HEK293 (cell line): Measurements from ENCODE around the gene PPP2R2B.

Source experiments
- CTCF ChIA-PET: fragments of 350-600 bp; formaldehyde crosslinking; extraction: SDS; loops from one replicate; lab custom pipeline; 2021; ENCODE audit warnings: antibody characterized with exemption; lab: Yijun Ruan, JAX
- POLR2A ChIA-PET: fragments of 300-600 bp; formaldehyde crosslinking; extraction: SDS; loops from one replicate; lab custom pipeline; 2020; ENCODE audit warnings: antibody characterized with exemption, inconsistent platforms; lab: Yijun Ruan, JAX
- H3K27ac ChIP-seq: fragments of 200-500 bp; sonication (Bioruptor generic); 2 replicates; pipeline ENCODE4 v1.5.1; 2014; ENCODE audit warnings: low read depth, low read length, control low read depth, inconsistent platforms; ENCODE audit errors: extremely low read depth
- H3K36me3 ChIP-seq, 2 experiments: fragments of 200-500 bp in 1 of 2; sonication (Bioruptor generic) in 1 of 2; 1 replicate in 1 of 2; 2 replicates in 1 of 2; pipeline ENCODE4 v1.5.1; 2014 to 2017; ENCODE audit warnings: inconsistent platforms in 2 of 2, low read length in 2 of 2; ENCODE audit not compliant: control insufficient read depth in 2 of 2, insufficient read depth in 1 of 2
- H3K4me1 ChIP-seq: fragments of 200-500 bp; sonication (Bioruptor generic); 2 replicates; pipeline ENCODE4 v1.5.1; 2014; ENCODE audit warnings: mild to moderate bottlenecking, low read length, inconsistent platforms; ENCODE audit not compliant: control insufficient read depth, insufficient read depth
- H3K4me3 ChIP-seq: 2 replicates; pipeline ENCODE4 v1.5.1; 2011; ENCODE audit warnings: low read depth, mild to moderate bottlenecking, control low read depth, low read length, moderate library complexity
- H3K9me3 ChIP-seq: fragments of 200-500 bp; sonication (Bioruptor generic); 2 replicates; pipeline ENCODE4 v1.5.1; 2014; ENCODE audit warnings: low read depth, low read length, inconsistent platforms; ENCODE audit not compliant: control insufficient read depth, insufficient read depth
- EGR2 ChIP-seq: fragments of 450-650 bp; formaldehyde crosslinking; IDR thresholded peaks from 2 replicates; pipeline ENCODE4 v1.5.1; 2016; ENCODE audit warnings: low read depth, missing biosample characterization, missing genetic modification characterization
- OSR2 ChIP-seq: fragments of 450-650 bp; formaldehyde crosslinking; IDR thresholded peaks from 2 replicates; pipeline ENCODE4 v1.5.1; 2016; ENCODE audit warnings: missing biosample characterization, missing genetic modification characterization
- SETDB1 ChIP-seq: IDR thresholded peaks from one replicate; pipeline ENCODE4 v1.6.1; 2017; ENCODE audit warnings: mild to moderate bottlenecking, low read length, moderate library complexity, mixed read lengths; ENCODE audit not compliant: insufficient read length
- TCF7L2 ChIP-seq: IDR thresholded peaks from 2 replicates; pipeline ENCODE4 v1.6.1; 2011; ENCODE audit warnings: low read depth, mild to moderate bottlenecking, inconsistent platforms, low read length, moderate library complexity, borderline replicate concordance
- YY1 ChIP-seq: fragments of 450-650 bp; formaldehyde crosslinking; IDR thresholded peaks from 2 replicates; pipeline ENCODE4 v1.5.1; 2018; ENCODE audit warnings: missing biosample characterization, missing genetic modification characterization
- ZBTB17 ChIP-seq: fragments of 450-650 bp; formaldehyde crosslinking; IDR thresholded peaks from 2 replicates; pipeline ENCODE4 v1.5.1; 2016; ENCODE audit warnings: missing biosample characterization, missing genetic modification characterization
- ZBTB26 ChIP-seq: fragments of 450-650 bp; formaldehyde crosslinking; optimal IDR thresholded peaks from 2 replicates; pipeline ENCODE3; 2016; ENCODE audit warnings: missing biosample characterization, mild to moderate bottlenecking, missing genetic modification characterization
- ZBTB8A ChIP-seq: fragments of 450-650 bp; formaldehyde crosslinking; IDR thresholded peaks from 2 replicates; pipeline ENCODE4 v1.5.1; 2016; ENCODE audit warnings: missing biosample characterization, missing genetic modification characterization
- ZFP37 ChIP-seq: fragments of 450-650 bp; formaldehyde crosslinking; IDR thresholded peaks from 2 replicates; pipeline ENCODE4 v1.5.1; 2016; ENCODE audit warnings: missing biosample characterization, missing genetic modification characterization
- ZFP41 ChIP-seq: fragments of 450-650 bp; formaldehyde crosslinking; IDR thresholded peaks from 2 replicates; pipeline ENCODE4 v1.5.1; 2016; ENCODE audit warnings: missing biosample characterization, missing genetic modification characterization, borderline replicate concordance
- ZIC2 ChIP-seq: fragments of 450-650 bp; formaldehyde crosslinking; IDR thresholded peaks from 2 replicates; pipeline ENCODE4 v1.5.1; 2016; ENCODE audit warnings: missing biosample characterization, missing genetic modification characterization
- ZNF140 ChIP-seq: fragments of 450-650 bp; formaldehyde crosslinking; IDR thresholded peaks from 2 replicates; pipeline ENCODE4 v1.5.1; 2016; ENCODE audit warnings: missing biosample characterization, missing genetic modification characterization
- ZNF146 ChIP-seq: fragments of 450-650 bp; formaldehyde crosslinking; IDR thresholded peaks from 2 replicates; pipeline ENCODE4 v1.5.1; 2016; ENCODE audit warnings: missing biosample characterization, missing genetic modification characterization
- ZNF169 ChIP-seq: fragments of 450-650 bp; formaldehyde crosslinking; IDR thresholded peaks from 2 replicates; pipeline ENCODE4 v1.5.1; 2016; ENCODE audit warnings: missing biosample characterization, missing genetic modification characterization
- ZNF221 ChIP-seq: fragments of 450-650 bp; formaldehyde crosslinking; IDR thresholded peaks from 2 replicates; pipeline ENCODE4 v1.5.1; 2017; ENCODE audit warnings: missing biosample characterization, missing genetic modification characterization, borderline replicate concordance
- ZNF248 ChIP-seq: fragments of 450-650 bp; formaldehyde crosslinking; IDR thresholded peaks from 2 replicates; pipeline ENCODE4 v1.5.1; 2017; ENCODE audit warnings: missing biosample characterization, missing genetic modification characterization
- ZNF280D ChIP-seq: fragments of 450-650 bp; formaldehyde crosslinking; IDR thresholded peaks from 2 replicates; pipeline ENCODE4 v1.5.1; 2016; ENCODE audit warnings: missing biosample characterization, missing genetic modification characterization
- ZNF335 ChIP-seq: fragments of 450-650 bp; formaldehyde crosslinking; conservative IDR thresholded peaks from 2 replicates; pipeline ENCODE4 v1.5.1; 2016; ENCODE audit warnings: missing biosample characterization, missing genetic modification characterization
- ZNF366 ChIP-seq: fragments of 450-650 bp; formaldehyde crosslinking; conservative IDR thresholded peaks from 2 replicates; pipeline ENCODE4 v1.5.1; 2016; ENCODE audit warnings: missing biosample characterization, missing genetic modification characterization
- ZNF394 ChIP-seq: fragments of 450-650 bp; formaldehyde crosslinking; IDR thresholded peaks from 2 replicates; pipeline ENCODE4 v1.5.1; 2016; ENCODE audit warnings: missing biosample characterization, missing genetic modification characterization, mild to moderate bottlenecking, moderate library complexity, borderline replicate concordance
- ZNF510 ChIP-seq: fragments of 450-650 bp; formaldehyde crosslinking; IDR thresholded peaks from 2 replicates; pipeline ENCODE4 v1.5.1; 2018; ENCODE audit warnings: mild to moderate bottlenecking, missing genetic modification characterization, missing biosample characterization; ENCODE audit not compliant: insufficient replicate concordance
- ZNF514 ChIP-seq: fragments of 450-650 bp; formaldehyde crosslinking; IDR thresholded peaks from 2 replicates; pipeline ENCODE4 v1.5.1; 2016; ENCODE audit warnings: missing biosample characterization, missing genetic modification characterization
- ZNF529 ChIP-seq: fragments of 450-650 bp; formaldehyde crosslinking; IDR thresholded peaks from 2 replicates; pipeline ENCODE4 v1.5.1; 2017; ENCODE audit warnings: missing genetic modification characterization, missing biosample characterization; ENCODE audit not compliant: insufficient replicate concordance
- ZNF561 ChIP-seq: fragments of 450-650 bp; IDR thresholded peaks from 2 replicates; pipeline ENCODE4 v1.5.1; 2018; ENCODE audit warnings: missing biosample characterization, missing genetic modification characterization, borderline replicate concordance
- ZNF621 ChIP-seq: fragments of 450-650 bp; formaldehyde crosslinking; IDR thresholded peaks from 2 replicates; pipeline ENCODE4 v1.5.1; 2017; ENCODE audit warnings: missing biosample characterization, missing genetic modification characterization
- ZNF624 ChIP-seq: fragments of 450-650 bp; formaldehyde crosslinking; IDR thresholded peaks from 2 replicates; pipeline ENCODE4 v1.5.1; 2017; ENCODE audit warnings: missing biosample characterization, missing genetic modification characterization
- ZNF76 ChIP-seq: fragments of 450-650 bp; formaldehyde crosslinking; IDR thresholded peaks from 2 replicates; pipeline ENCODE4; 2016; ENCODE audit warnings: low read depth, missing biosample characterization, missing genetic modification characterization, borderline replicate concordance
- ZSCAN4 ChIP-seq: fragments of 450-650 bp; formaldehyde crosslinking; IDR thresholded peaks from 2 replicates; pipeline ENCODE4 v1.5.1; 2017; ENCODE audit warnings: missing biosample characterization, missing genetic modification characterization
- TF ChIP-seq, protein P1 (sequence below): fragments of 450-650 bp; formaldehyde crosslinking; IDR thresholded peaks from 2 replicates; pipeline ENCODE4 v1.5.1; 2016; ENCODE audit warnings: missing biosample characterization, missing genetic modification characterization

The PPP2R2B gene

DNA sequence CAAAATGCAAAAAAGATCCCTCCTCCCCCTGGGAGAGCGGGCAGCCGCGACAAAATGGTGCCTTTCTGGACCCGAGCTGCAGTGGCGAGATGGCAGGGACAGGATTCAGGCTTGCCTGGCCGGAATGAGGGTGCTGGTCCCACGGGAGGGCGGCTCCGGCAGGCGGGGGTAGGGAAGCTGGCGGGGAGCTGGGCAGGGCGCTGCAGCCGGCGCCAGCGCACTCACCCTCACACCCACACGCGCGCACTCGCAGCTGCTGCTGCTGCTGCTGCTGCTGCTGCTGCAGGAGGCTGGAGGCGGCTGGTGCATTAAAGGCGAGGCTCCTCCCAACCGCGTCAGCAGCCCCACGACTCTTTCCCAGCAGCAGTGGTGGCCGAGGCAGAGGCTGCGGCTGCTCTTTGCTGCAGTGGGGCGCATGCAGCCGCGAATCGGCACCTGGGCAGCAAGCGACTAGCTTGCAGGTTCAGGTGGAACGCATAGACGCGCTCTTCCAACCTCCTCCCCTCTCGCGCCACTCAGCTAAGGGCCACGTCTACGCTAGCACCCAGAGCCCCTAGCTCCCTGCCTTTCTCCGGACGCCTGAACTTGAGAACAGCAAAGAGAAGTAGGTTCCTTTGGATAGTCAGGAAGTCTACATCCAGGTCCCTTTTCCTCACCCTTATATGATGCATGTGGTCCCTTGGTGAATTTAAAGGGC is at the start of gene PPP2R2B:
TSS of gene PPP2R2B (minus strand) at position 282 of the 697 bp plus-strand sequence.
- Histone ChIP-seq H3K9me3 (no peaks in the 10 kb centered on the region), H3K36me3 (no peaks in the 10 kb centered on the region), H3K27ac (no peak within 1 kb of the TSS), H3K4me3 (peak within 1 kb of the TSS; percentile 52), H3K4me1 (no peaks in the 10 kb centered on the region)
- POLR2A ChIA-PET: interaction anchor here (1.1 kb wide), 1 partner anchor 11 kb away, joined by 3 read pairs; no protein-coding TSS in a partner anchor
- CTCF ChIA-PET: interaction anchor here (2.4 kb wide), 1 partner anchor 312 kb away, joined by 6 read pairs; no protein-coding TSS in a partner anchor
- TF ChIP-seq, protein P1, sequence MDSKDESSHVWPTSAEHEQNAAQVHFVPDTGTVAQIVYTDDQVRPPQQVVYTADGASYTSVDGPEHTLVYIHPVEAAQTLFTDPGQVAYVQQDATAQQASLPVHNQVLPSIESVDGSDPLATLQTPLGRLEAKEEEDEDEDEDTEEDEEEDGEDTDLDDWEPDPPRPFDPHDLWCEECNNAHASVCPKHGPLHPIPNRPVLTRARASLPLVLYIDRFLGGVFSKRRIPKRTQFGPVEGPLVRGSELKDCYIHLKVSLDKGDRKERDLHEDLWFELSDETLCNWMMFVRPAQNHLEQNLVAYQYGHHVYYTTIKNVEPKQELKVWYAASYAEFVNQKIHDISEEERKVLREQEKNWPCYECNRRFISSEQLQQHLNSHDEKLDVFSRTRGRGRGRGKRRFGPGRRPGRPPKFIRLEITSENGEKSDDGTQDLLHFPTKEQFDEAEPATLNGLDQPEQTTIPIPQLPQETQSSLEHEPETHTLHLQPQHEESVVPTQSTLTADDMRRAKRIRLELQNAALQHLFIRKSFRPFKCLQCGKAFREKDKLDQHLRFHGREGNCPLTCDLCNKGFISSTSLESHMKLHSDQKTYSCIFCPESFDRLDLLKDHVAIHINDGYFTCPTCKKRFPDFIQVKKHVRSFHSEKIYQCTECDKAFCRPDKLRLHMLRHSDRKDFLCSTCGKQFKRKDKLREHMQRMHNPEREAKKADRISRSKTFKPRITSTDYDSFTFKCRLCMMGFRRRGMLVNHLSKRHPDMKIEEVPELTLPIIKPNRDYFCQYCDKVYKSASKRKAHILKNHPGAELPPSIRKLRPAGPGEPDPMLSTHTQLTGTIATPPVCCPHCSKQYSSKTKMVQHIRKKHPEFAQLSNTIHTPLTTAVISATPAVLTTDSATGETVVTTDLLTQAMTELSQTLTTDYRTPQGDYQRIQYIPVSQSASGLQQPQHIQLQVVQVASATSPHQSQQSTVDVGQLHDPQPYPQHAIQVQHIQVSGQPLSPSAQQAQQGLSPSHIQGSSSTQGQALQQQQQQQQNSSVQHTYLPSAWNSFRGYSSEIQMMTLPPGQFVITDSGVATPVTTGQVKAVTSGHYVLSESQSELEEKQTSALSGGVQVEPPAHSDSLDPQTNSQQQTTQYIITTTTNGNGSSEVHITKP (tag by site-specific recombination): no peak
- no peak for TF ChIP-seq ZNF248 (tag by site-specific recombination)
- TF ChIP-seq ZBTB17 (tag by site-specific recombination): 0 out of 2 replicates have a peak, but pooled peaks have one; percentile 17
- no peak for TF ChIP-seq ZSCAN4 (tag by site-specific recombination)
- no peak for TF ChIP-seq ZNF510 (tag by site-specific recombination)
- no peak for TF ChIP-seq ZNF140 (tag by site-specific recombination)
- TF ChIP-seq ZNF514 (tag by site-specific recombination): no peak
- TF ChIP-seq ZNF280D (tag by site-specific recombination): no peak
- peak; percentile 71; the same call in 1 of the 2 replicates for TF ChIP-seq ZNF169 (tag by site-specific recombination)
- TF ChIP-seq ZFP37: no peak
- no peak for TF ChIP-seq ZFP41 (tag by site-specific recombination)
- TF ChIP-seq OSR2 (tag by site-specific recombination): peak; percentile 84
- TF ChIP-seq ZNF366: no peak
- no peak for TF ChIP-seq ZNF529 (tag by site-specific recombination)
- no peak for TF ChIP-seq YY1
- peak; percentile 58 for TF ChIP-seq ZNF335 (tag by site-specific recombination)
- no peak for TF ChIP-seq ZIC2 (tag by site-specific recombination)
- TF ChIP-seq TCF7L2: no peak
- TF ChIP-seq ZNF146 (tag by site-specific recombination): no peak
- no peak for TF ChIP-seq ZBTB8A
- peak; percentile 76 for TF ChIP-seq EGR2 (tag by site-specific recombination)
- no peak for TF ChIP-seq SETDB1
- no peak for TF ChIP-seq ZNF76 (tag by site-specific recombination)
- TF ChIP-seq ZNF621 (tag by site-specific recombination): no peak
- no peak for TF ChIP-seq ZNF394 (tag by site-specific recombination)
- no peak for TF ChIP-seq ZNF561 (tag by site-specific recombination)
- peak; percentile 60 for TF ChIP-seq ZBTB26 (tag by site-specific recombination)
- no peak for TF ChIP-seq ZNF221 (tag by site-specific recombination)
- TF ChIP-seq ZNF624: no peak
